ENCODE data around the gene PCDHGA1.

Gene PCDHGA1

GRCh38 chr5:141558150-141558549, 227.8 kb downstream of the PCDHGA1 start:
- DNase-seq (ENCODE audit: extremely low spot score) = no peak
- CTCF ChIA-PET = interaction anchor here (0.6 to 8.3 kb wide), 55 partner anchors 9 to 335 kb away, joined by 3 to 143 read pairs (median 6); partner anchors contain the start of genes DIAPH1, PCDHB14, PCDHGA1 and PCDHGA10
- POLR2A ChIA-PET = no interaction called here
- TF ChIP-seq CTCF (IDR thresholded peaks at IDR 0.05; ENCODE audit: control extremely low read depth, extremely low read depth, low read depth, missing control alignments) = no peak

DNA sequence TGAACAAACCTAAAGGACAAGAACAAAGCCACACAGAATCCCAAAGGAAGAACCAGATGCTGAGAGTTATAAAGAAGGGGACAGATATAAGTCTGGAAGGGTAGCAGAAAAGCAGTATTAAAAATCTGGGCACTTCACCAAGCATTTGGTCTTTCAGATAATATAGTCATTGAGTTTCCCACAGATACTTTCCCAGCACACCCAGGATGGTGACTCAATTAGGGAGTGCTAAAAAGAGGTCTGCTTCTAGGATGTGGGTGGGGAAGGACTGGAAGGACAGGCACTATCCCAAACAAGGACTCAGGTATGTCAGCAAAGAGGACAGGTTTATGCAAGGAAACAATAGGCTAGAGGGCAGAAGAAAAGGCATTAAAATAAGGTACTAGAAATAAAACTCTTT, 229.1 kb downstream of the PCDHGA1 start:
- ChIA-PET CTCF (interaction anchor here (0.8 to 8.3 kb wide), 16 partner anchors 8 to 240 kb away, joined by 3 to 143 read pairs (median 22); partner anchors contain the start of genes DIAPH1, PCDHGA10, PCDHGA11 and PCDHGA2), POLR2A (no interaction called here)
- DNase-seq (ENCODE audit: extremely low spot score) = no peak
- no peak for TF ChIP-seq CTCF (IDR thresholded peaks at IDR 0.05; ENCODE audit: control extremely low read depth, extremely low read depth, low read depth, missing control alignments)

DNA sequence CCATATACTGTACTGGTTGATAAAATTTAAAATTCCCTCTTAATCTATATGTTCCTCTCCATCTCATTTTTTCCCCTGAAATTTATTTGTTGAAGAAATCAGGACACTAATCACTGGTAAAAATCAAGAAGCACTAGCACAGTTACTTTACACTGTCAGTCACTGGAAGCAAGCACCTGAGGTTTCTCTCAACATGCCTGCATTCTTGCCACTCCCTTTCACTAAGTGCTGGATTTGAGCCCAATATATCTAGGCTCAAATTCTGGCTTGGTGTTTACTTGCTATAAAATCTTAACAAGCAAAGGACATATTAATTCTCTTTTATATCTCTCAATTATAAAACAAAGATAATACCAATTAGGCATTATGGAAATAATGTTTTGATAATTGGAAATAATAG, 229.8 kb downstream of the PCDHGA1 start:
- ChIA-PET CTCF (interaction anchor here (1.2 to 6.0 kb wide), 4 partner anchors 47 to 241 kb away, joined by 4 to 90 read pairs (median 17); partner anchors contain the start of genes PCDHGA10, PCDHGA11 and TAF7), POLR2A (no interaction called here)
- TF ChIP-seq CTCF (IDR thresholded peaks at IDR 0.05; ENCODE audit: control extremely low read depth, extremely low read depth, low read depth, missing control alignments) = no peak
- DNase-seq (ENCODE audit: extremely low spot score) = no peak

DNA sequence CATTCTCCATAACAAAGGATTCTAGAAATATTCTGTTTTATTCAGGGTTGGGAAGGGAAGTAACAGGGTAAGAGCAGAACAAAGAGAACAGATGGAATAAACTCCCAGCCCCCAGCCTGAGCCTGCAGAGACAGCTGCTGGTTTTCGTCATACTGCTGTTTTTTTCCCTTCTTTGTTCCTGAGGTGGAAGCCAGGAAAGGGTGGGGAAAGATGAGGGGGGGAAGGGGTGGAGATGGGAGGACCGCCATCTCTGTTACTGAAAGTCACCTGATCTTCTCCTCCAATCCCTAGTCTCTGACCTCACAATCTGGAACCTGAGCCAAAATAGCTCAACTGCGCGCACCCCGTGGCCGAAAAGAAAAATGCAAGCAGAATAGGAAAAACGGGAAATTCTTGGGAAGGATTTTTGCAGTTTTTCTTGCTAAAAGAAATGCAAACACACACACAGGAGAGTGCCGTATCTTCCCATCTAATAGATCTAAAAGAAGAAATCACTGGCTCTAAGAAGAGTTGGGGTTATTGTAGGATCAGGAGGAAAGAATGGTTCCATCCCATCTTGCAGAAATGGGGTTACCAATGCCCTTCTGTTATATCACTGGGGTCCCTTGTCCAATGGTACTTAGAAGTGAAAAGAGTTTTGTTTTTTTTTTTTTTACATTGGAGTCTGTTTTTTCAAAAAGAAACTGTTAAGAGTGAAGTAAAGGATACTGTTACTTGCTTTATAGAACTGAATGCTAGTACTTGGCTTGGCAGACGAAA, 230.6 kb downstream of the PCDHGA1 start:
- ChIA-PET CTCF (interaction anchor here (0.9 to 6.0 kb wide), 3 partner anchors 140 to 147 kb away, joined by 3 to 90 read pairs (median 8); partner anchors contain the start of genes PCDHGA10, PCDHGA11 and PCDHGB7), POLR2A (no interaction called here)
- no peak for DNase-seq (ENCODE audit: extremely low spot score)
- TF ChIP-seq CTCF (IDR thresholded peaks at IDR 0.05; ENCODE audit: control extremely low read depth, extremely low read depth, low read depth, missing control alignments) = peak; percentile 8

Measured in GM10248 (cell line).